GM19397 (cell line): ENCODE measurements around the gene BLNK.
"Not testable (repeated sequence)": the region's sequence is repeated elsewhere in the genome, so short reads cannot be mapped to it uniquely, and the experiment has no call there.

Source experiments
- ATAC-seq: cut with Tn5 transposase; IDR thresholded peaks from one replicate; pipeline ENCODE4 v1.9.1; 2021; ENCODE audit warnings: mild to moderate bottlenecking, moderate library complexity; ENCODE audit not compliant: unreplicated experiment

BLNK gene

GRCh38 chr10:96271016-96271815 lies at the start of gene BLNK:
BLNK (minus strand) TSS chr10:96271569; CDS start chr10:96271398, 171 bp downstream.
- ATAC-seq = peak; percentile 61

DNA sequence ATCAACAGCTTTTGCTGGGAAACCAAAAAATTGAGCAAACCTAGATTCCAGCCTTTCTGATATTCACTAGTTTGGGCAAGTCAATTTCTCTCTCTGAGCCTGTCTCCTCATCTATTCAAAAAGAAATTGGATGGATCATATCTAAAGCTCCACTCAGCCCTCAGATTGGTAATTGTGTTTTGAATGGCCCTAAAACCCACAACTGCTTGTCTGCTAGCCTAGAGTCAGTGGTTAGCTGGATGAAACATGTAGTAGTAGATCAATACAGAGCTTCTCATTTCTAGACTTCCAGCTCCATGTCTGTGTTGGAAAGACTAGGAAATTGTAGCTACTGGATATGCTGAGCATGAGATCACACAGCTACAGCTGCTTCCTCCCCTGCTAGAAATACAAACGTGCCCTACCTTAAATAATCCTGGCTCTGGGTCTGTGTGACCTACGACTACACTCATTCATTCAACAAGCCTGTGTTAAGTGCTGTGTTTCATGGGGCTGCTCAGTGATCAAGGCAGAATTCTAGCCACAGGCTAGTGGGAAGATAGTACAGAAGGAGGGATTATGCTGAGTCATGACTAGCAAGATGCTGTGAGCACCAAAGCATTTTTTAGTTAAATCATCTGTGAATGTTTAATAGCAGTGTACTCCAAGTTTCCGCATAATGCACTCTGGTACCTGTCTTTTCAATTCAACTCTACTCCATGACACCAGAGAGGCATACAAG lies 48.5 kb upstream of the BLNK start:
- ATAC-seq = no peak

DNA sequence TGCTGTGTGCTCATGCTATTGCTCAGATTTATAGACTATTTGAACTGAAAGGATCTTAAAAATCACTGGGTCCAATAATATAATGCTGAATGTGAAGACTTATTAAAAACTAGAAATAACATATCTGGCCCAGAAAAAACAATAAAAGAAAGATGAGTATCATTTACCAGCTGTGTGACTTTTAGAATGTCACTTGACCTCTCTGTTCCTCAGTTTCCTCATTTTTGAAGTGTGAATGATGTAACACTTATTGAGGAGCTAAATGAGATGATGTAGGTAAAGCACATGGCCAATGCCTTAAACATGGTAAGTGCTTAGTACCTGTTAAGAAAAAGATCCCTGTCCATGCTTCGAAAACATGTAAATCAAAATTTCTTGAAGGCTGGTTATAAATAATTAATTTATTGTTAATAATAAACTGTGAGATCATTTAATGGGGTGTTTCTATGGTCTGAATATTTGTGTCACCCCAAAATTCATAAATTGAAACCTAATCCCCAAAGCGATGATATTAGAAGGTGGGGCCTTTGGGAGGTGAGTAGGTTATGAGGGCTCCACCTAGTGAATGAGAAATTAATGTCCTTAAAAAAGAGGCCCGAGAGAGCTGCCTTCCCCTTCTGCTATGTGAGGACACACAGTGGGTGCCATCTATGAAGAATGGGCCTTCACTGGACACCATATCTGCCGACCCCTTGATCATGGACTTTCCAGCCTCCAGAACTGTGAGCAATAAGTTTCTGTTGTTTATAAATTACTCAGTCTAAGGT lies 45.9 kb upstream of the BLNK start:
- no peak for ATAC-seq

DNA sequence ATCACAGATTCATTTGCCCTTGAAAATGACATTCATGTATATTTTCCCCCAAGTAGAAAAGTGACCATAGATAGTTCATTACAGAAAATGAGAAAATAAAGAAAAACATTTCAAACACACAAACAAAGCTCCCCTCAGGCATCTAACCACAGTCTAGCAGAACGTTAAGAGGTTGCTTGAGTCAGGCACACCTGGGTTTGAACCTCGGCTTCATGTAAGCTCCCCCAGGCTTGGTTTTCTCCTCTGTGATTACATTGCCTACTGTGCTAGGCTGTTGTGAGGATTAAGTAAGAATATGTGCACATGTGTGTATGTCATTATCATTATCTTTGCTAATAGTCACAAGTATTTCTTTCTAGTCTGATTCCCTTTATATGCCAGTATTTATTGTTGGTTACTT lies 42.0 kb upstream of the BLNK start:
- no peak for ATAC-seq

DNA sequence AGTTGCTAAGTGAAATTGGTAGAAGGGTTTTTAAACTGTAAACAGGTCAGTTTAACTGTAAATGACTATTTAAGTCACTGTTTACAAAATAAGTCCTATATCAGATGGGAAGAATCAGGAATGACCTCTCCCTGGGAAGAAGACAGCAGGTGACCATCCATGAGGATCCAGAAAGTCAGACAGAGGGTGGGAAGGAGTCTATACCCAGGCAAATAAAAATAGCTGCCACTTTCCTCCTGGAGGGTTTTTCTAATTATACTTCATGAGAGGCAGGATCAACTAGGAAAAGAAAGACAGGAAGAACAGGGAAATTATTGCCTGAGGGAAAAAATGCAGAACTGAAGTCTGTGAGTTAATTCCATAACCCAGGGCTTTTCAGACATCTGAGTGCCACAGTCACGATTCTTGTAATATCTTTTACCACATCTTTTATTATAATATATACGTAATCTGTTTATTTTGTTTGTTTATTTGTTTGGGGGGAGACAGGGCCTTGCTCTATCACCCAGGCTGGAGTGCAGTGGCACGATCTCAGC lies 39.9 kb upstream of the BLNK start:
- ATAC-seq = no peak

GRCh38 chr10:96310321-96310669 lies 38.9 kb upstream of the BLNK start:
- ATAC-seq = no peak

- ATAC-seq = no peak
These were observed 38.4 kb upstream of the BLNK start for GRCh38 chr10:96309628-96310320.

DNA sequence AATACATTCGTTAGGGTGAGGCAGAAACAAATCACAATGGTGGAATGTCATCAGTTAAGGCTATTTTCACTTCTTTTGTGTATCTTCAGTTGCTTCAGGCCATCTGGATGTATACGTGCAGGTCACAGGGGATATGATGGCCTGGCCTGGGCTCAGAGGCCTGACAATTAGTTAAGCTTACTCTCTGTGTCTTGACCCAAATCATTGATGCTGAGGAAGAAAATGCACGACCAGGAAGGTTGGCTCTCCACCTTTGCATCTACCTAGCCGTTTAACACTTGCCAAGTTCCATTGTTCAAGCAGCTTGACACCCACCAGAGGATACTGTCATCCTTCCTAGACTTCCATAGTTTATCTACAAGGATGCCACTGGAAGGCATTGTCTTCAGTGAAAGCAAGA lies 37.5 kb upstream of the BLNK start:
- not testable (repeated sequence) for ATAC-seq

DNA sequence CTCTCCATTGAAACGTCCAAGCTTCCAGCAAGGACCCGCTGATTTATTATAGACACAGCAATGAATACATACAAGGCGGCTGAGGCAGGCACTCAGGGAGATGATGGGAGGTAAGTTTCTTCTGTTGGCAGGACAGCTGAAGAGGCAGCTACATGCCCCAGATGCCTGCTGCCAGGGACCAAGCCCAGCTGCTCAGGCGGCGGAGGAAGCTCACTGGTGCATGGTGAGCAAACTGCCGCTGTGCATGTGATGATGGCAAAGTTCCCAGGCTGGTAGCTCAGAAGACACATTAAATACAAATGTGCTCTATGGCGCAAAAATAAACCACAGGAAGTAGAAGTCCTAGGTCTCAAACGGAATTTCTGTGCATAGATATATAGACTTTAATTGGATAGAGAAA lies 35.1 kb upstream of the BLNK start:
- ATAC-seq = no peak

- no peak for ATAC-seq
These were observed 33.6 kb upstream of the BLNK start for GRCh38 chr10:96305019-96305418.

DNA sequence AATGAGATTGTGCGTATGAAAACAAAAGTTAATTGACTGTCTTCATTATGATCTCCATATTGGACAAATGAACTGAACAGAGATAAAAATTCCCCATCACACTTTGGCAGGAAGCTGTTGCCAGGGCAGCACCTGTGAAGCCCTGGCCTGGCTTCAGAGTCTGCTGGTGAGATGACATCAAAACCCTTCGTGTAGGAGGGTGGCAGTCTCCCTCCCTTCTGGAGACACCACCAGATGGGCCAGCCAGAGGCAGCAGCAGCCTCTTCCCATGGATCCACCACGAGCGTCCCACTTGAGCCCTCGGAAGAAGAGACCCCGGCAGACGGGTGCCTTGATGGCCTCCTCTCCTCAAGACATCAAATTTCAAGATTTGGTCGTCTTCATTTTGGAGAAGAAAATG lies 32.9 kb upstream of the BLNK start, which contains the start of gene DNTT:
Gene DNTT, plus strand, starts transcription at position 205 of the 400 bp plus-strand sequence. Its CDS starts 64 bp downstream, at position 269.
- ATAC-seq = no peak

- no peak for ATAC-seq
These were observed 30.2 kb upstream of the BLNK start for GRCh38 chr10:96301616-96302015.

- no peak for ATAC-seq
These were observed 28.0 kb upstream of the BLNK start for GRCh38 chr10:96299383-96299782.

DNA sequence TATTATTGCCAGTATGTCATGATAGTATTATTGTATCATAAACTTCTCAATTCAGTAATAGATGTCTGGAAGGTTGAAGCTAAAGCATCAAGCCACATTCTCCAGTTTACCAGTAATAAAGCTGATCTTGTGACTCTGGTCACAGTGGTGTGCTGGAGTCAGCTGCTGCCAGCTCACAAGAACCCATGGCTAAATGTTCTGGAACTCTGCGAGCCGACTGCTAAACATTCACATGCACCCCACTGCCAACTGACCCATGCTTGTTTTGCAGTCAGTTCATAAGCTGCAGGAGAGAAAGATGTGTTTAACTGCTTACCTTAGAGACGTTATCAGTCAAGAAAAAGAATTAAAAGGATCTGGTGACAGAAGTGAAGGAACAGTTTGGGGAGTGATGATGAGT lies 27.0 kb upstream of the BLNK start:
- ATAC-seq = no peak

DNA sequence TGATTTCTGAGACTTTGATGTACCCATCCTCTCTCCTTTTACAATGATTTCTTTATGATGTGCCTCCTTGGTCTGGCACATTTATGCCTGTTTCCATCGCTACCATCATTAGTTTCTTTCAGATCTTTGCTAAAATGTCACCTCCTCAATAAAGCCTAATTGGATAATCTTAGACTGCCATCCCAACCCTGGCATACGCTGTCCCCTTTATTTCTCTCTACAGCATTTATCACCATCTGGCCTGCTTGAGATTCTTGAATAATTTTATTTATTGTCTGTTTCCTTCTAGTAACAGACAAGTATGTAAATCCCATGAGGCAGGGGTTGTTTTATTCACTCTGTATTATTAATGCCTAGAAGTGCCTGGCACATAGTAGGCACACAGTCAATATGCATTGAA lies 26.1 kb upstream of the BLNK start:
- no peak for ATAC-seq

GRCh38 chr10:96295475-96295874 lies 24.1 kb upstream of the BLNK start:
- no peak for ATAC-seq

GRCh38 chr10:96292971-96293920 lies 21.9 kb upstream of the BLNK start:
- peak; percentile 49 for ATAC-seq

DNA sequence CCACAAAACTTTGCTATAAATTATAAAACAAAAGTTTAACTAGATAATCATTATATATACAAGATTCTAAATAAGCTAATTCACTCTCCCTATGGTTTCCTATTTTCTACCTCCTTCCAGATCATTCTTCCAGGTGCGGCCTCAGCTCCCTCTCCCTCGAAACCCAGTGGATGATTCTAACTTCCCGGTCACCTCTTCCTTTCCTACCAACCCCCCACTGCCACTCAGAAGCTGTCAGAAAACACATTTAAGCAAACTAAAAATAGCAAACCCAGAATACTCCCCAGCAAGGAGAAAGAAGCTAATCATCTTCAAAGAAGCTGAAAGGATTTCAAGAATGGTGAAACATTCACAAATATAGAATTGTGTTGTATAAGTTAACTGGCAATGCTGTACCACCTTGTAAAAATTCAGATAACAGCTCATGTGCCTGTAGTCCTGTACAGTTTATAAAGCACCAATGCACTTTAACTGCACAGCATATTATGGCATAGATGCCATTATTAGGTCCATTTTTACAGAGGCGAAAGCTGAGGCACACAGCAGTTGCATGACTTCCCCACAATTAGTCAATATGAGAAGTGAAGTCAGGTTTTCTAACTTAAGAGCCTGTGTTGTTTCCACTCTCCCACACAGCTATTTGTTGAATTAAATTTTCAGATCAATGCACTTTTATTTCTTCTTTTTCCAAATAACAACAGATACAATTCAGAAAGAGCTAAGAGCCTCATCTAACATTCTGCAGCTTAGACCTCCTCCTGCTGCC lies 19.2 kb upstream of the BLNK start:
- no peak for ATAC-seq
